K562 (cell line): ENCODE data around the gene CCNT1. TPM values are rescaled to one million over a fixed set of nuclear protein-coding genes. Genes with fewer than 3 reads are reported as not detected.

Experiments
- EGR1 ChIP-seq: fragments of 450-650 bp; conservative IDR thresholded peaks from 2 replicates; pipeline ENCODE4 v1.6.1; 2017; ENCODE audit warnings: mild to moderate bottlenecking
- FOXA1 ChIP-seq: fragments of 450-650 bp; IDR thresholded peaks from 2 replicates; pipeline ENCODE4 v1.6.1; 2016; ENCODE audit warnings: mild to moderate bottlenecking, borderline replicate concordance
- KDM1A ChIP-seq, 2 experiments: fragments of 450-650 bp; IDR thresholded peaks; 2 replicates each; pipeline ENCODE4 v1.6.1; 2016; ENCODE audit warnings: mild to moderate bottlenecking in 2 of 2
- MCM7 ChIP-seq, 2 experiments: fragments of 450-650 bp; IDR thresholded peaks; 2 replicates each; pipeline ENCODE4 v1.6.1; 2016 to 2018
- NFXL1 ChIP-seq: fragments of 450-650 bp; formaldehyde crosslinking; IDR thresholded peaks from 2 replicates; pipeline ENCODE4 v1.4.0; 2021; ENCODE audit warnings: mild to moderate bottlenecking
- NKRF ChIP-seq: fragments of 450-650 bp; IDR thresholded peaks from 2 replicates; pipeline ENCODE4 v1.6.1; 2016; ENCODE audit warnings: borderline replicate concordance
- PHF20 ChIP-seq: fragments of 450-650 bp; IDR thresholded peaks from 2 replicates; pipeline ENCODE4 v1.6.1; 2018; ENCODE audit not compliant: partially characterized antibody
- POU5F1 ChIP-seq: fragments of 150-350 bp; IDR thresholded peaks from 2 replicates; pipeline ENCODE4 v1.6.1; 2014; ENCODE audit warnings: borderline replicate concordance, low read length, low read depth, mild to moderate bottlenecking; ENCODE audit not compliant: partially characterized antibody
- SREBF2 ChIP-seq: sonication (generic); formaldehyde crosslinking; IDR thresholded peaks from 2 replicates; pipeline ENCODE4 v1.4.0; 2020; ENCODE audit warnings: mild to moderate bottlenecking, missing genetic modification reagents
- TCFL5 ChIP-seq: fragments of 250-450 bp; sonication (Bioruptor Pico); conservative IDR thresholded peaks from 2 replicates; pipeline ENCODE4 v1.6.1; 2021; ENCODE audit warnings: mild to moderate bottlenecking, moderate library complexity, matching md5 sums
- THRB ChIP-seq: fragments of 450-650 bp; formaldehyde crosslinking; conservative IDR thresholded peaks from 2 replicates; pipeline ENCODE4 v1.4.0; 2022; ENCODE audit warnings: mild to moderate bottlenecking, missing genetic modification characterization
- XRCC4 ChIP-seq: IDR thresholded peaks from one replicate; pipeline ENCODE4 v1.6.1; 2011; ENCODE audit not compliant: insufficient read depth, insufficient read length; ENCODE audit errors: extremely low read depth
- ZBTB8A ChIP-seq: fragments of 450-650 bp; IDR thresholded peaks from 2 replicates; pipeline ENCODE4 v1.6.1; 2018; ENCODE audit warnings: mild to moderate bottlenecking, moderate library complexity; ENCODE audit not compliant: partially characterized antibody
- ZC3H8 ChIP-seq: fragments of 450-650 bp; IDR thresholded peaks from 2 replicates; pipeline ENCODE4 v1.6.1; 2017
- ZMIZ1 ChIP-seq, 2 experiments: fragments of 150-350 bp in 1 of 2; IDR thresholded peaks; 2 replicates each; pipeline ENCODE4 v1.6.1; 2012 to 2016; ENCODE audit warnings: low read depth in 2 of 2, low read length in 2 of 2, mild to moderate bottlenecking in 1 of 2, moderate library complexity in 1 of 2
- ZNF184 ChIP-seq: sonication (generic); formaldehyde crosslinking; IDR thresholded peaks from 2 replicates; pipeline ENCODE4 v1.5.0; 2020; ENCODE audit warnings: missing genetic modification reagents
- ZNF609 ChIP-seq: sonication (generic); formaldehyde crosslinking; IDR thresholded peaks from 2 replicates; pipeline ENCODE4 v1.8.1; 2023; ENCODE audit warnings: missing genetic modification reagents, mild to moderate bottlenecking, borderline replicate concordance
- polyA plus RNA-seq, 8 experiments: library from polyadenylated mRNA; depleted of rRNA in 4 of 8; stranded (reverse) in 5 of 8; unstranded in 3 of 8; fragments of >200 nt; fragmentation: Nextera tagmentation in 2 of 8; fragmentation: Illumina TruSeq in 1 of 8; extraction: Ambion mirVana in 2 of 8; extraction: Trizol in 1 of 8; gene quantifications; 2 replicates each; pipeline versions ENCODE4 v1.2.1 to v1.2.3, GENCODE V29; 2011 to 2014; ENCODE audit warnings: inconsistent platforms in 1 of 8, missing spikeins in 1 of 8
- total RNA-seq, 7 experiments: library from RNA; depleted of rRNA in 6 of 7; stranded (reverse); fragments of >200 nt in 6 of 7; fragmentation: Illumina TruSeq in 2 of 7; extraction: Trizol in 2 of 7; gene quantifications; 2 replicates each; pipeline versions ENCODE4 v1.2.1 to v1.2.3, GENCODE V29; 2011 to 2021; ENCODE audit warnings: low replicate concordance in 1 of 7

Gene CCNT1
- total and polyA plus RNA-seq, 9 of the 15 experiments (the other 6 are each of a cell fraction or from before 2014, with no cell fraction given): 9.7 to 52.4 (median 33.4) TPM

GRCh38 chr12:48686615-48687334 is 29.7 kb downstream of the CCNT1 start (continued):
- TF ChIP-seq ZNF609 (CRISPR knock-in tag): no peak
- TF ChIP-seq ZNF184 (CRISPR knock-in tag): no peak
- TF ChIP-seq PHF20: no peak
- TF ChIP-seq FOXA1: no peak
- TF ChIP-seq ZMIZ1 (IDR thresholded peaks at IDR 0.05; ENCODE audit: low read depth in 2 of 2, low read length in 2 of 2): no peak
- TF ChIP-seq MCM7 (IDR thresholded peaks at IDR 0.05): no peak
- no peak for TF ChIP-seq THRB (CRISPR knock-in tag)
- TF ChIP-seq POU5F1: no peak
- TF ChIP-seq NKRF: no peak
- no peak for TF ChIP-seq EGR1
- no peak for TF ChIP-seq XRCC4
- no peak for TF ChIP-seq NFXL1 (CRISPR knock-in tag)
- TF ChIP-seq KDM1A (IDR thresholded peaks at IDR 0.05): peak in 1 of 2 experiments; percentile 3; a peak in 3 of 4 replicates
- no peak for TF ChIP-seq SREBF2 (CRISPR knock-in tag)
- no peak for TF ChIP-seq ZC3H8
- no peak for TF ChIP-seq ZBTB8A
- TF ChIP-seq TCFL5: no peak
